ENCODE measurements around the gene MORF4L1. TPM values are rescaled to one million over a fixed set of nuclear protein-coding genes. Genes with fewer than 3 reads are reported as not detected.

Gene MORF4L1
- total and polyA plus RNA-seq, 10 of the 15 experiments (the other 5 are each of a cell fraction or from before 2014, with no cell fraction given) = 113 to 636 (median 229) TPM

- peaks cover 27% of the 10 kb centered on the region for H3K79me2 ChIP-seq (ENCODE audit: control insufficient read depth, insufficient read depth, low read length)
- H3K4me1 ChIP-seq (ENCODE audit: control insufficient read depth, insufficient read depth, low read length) = peaks cover 10% of the 10 kb centered on the region
- no peaks in the 10 kb centered on the region for H3K27me3 ChIP-seq (replicated peaks in 1 of 2; ENCODE audit: control insufficient read depth in 2 of 2, insufficient read depth in 2 of 2, low read length in 1 of 2)
- no peak overlapping the region for H2AFZ ChIP-seq (ENCODE audit: control insufficient read depth, low read depth, low read length)
- ATAC-seq (no peak), DNase-seq (ENCODE audit: low read depth, low spot score) (no peak), FAIRE-seq (no peak)
- in situ Hi-C loops (cut with MboI) = no loop called here
- BruUV-seq (replicated peaks) = no TSS peak
- CTCF ChIA-PET = interaction anchor here (1.1 to 3.7 kb wide), 2 partner anchors 21 to 296 kb away, joined by 4 to 21 read pairs; no protein-coding TSS in a partner anchor
- RAD21 ChIA-PET (ENCODE audit: unreplicated experiment) = interaction anchor here (0.6 kb wide), 1 partner anchor 18 kb away, joined by 4 read pairs; no protein-coding TSS in a partner anchor
- H3K9ac ChIP-seq (ENCODE audit: control insufficient read depth, insufficient read depth, low read length) = no peak overlapping the region
- POLR2A ChIA-PET = no interaction called here
- intact Hi-C loops (cut with micrococcal nuclease; ENCODE audit: unreplicated experiment) = no loop called here
- H4K20me1 ChIP-seq (ENCODE audit: control insufficient read depth, insufficient read depth) = 0 out of 2 replicates have a peak, but pooled peaks cover 2% of the 10 kb centered on the region
- 73% methylated on average over 4 of the region's 4 CpGs for WGBS (ENCODE audit: insufficient coverage, insufficient replicate concordance, low lambda C conversion rate, missing lambda C conversion rate)
- H3K4me3 ChIP-seq = no peak overlapping the region
- H3K9me3 ChIP-seq (replicated peaks; ENCODE audit: control insufficient read depth, insufficient read depth, low read length) = no peaks in the 10 kb centered on the region
- H3K4me2 ChIP-seq (ENCODE audit: control insufficient read depth, insufficient read depth) = no peak overlapping the region
- H3K36me3 ChIP-seq (ENCODE audit: control insufficient read depth in 2 of 2, insufficient read depth in 2 of 2, low read length in 1 of 2) = peaks cover 6 to 47% of the 10 kb centered on the region in 2 experiments
- no peak overlapping the region for H3K27ac ChIP-seq (ENCODE audit: control insufficient read depth, insufficient read depth)
- SMC1A ChIA-PET (ENCODE audit: uncharacterized antibody, unreplicated experiment) = interaction anchor here (2.2 kb wide), 1 partner anchor 9 kb away, joined by 10 read pairs; no protein-coding TSS in a partner anchor
- TF ChIP-seq RELB (IDR thresholded peaks at IDR 0.05; ENCODE audit: low read depth) (no peak), RB1 (IDR thresholded peaks at IDR 0.05; ENCODE audit: borderline replicate concordance) (no peak), SREBF1 (IDR thresholded peaks at IDR 0.05; ENCODE audit: low read length) (no peak), NBN (IDR thresholded peaks at IDR 0.05) (no peak), TCF3 (IDR thresholded peaks at IDR 0.05; ENCODE audit: borderline replicate concordance, insufficient read depth, low read depth, low read length) (no peak), BHLHE40 (IDR thresholded peaks at IDR 0.05; ENCODE audit: borderline replicate concordance in 1 of 2, low read depth in 2 of 2, low read length in 1 of 2) (no peak), SPI1 (IDR thresholded peaks at IDR 0.05; ENCODE audit: borderline replicate concordance, insufficient read depth, low read depth, low read length) (no peak), CUX1 (IDR thresholded peaks at IDR 0.05; ENCODE audit: insufficient replicate concordance, low read depth, low read length) (no peak)
- TF ChIP-seq, protein P1, sequence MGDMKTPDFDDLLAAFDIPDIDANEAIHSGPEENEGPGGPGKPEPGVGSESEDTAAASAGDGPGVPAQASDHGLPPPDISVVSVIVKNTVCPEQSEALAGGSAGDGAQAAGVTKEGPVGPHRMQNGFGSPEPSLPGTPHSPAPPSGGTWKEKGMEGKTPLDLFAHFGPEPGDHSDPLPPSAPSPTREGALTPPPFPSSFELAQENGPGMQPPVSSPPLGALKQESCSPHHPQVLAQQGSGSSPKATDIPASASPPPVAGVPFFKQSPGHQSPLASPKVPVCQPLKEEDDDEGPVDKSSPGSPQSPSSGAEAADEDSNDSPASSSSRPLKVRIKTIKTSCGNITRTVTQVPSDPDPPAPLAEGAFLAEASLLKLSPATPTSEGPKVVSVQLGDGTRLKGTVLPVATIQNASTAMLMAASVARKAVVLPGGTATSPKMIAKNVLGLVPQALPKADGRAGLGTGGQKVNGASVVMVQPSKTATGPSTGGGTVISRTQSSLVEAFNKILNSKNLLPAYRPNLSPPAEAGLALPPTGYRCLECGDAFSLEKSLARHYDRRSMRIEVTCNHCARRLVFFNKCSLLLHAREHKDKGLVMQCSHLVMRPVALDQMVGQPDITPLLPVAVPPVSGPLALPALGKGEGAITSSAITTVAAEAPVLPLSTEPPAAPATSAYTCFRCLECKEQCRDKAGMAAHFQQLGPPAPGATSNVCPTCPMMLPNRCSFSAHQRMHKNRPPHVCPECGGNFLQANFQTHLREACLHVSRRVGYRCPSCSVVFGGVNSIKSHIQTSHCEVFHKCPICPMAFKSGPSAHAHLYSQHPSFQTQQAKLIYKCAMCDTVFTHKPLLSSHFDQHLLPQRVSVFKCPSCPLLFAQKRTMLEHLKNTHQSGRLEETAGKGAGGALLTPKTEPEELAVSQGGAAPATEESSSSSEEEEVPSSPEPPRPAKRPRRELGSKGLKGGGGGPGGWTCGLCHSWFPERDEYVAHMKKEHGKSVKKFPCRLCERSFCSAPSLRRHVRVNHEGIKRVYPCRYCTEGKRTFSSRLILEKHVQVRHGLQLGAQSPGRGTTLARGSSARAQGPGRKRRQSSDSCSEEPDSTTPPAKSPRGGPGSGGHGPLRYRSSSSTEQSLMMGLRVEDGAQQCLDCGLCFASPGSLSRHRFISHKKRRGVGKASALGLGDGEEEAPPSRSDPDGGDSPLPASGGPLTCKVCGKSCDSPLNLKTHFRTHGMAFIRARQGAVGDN (IDR thresholded peaks at IDR 0.05) = no peak
- TF ChIP-seq, protein P2, sequence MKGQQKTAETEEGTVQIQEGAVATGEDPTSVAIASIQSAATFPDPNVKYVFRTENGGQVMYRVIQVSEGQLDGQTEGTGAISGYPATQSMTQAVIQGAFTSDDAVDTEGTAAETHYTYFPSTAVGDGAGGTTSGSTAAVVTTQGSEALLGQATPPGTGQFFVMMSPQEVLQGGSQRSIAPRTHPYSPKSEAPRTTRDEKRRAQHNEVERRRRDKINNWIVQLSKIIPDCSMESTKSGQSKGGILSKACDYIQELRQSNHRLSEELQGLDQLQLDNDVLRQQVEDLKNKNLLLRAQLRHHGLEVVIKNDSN (IDR thresholded peaks at IDR 0.05; ENCODE audit: borderline replicate concordance, extremely low read length, insufficient read depth, low read depth, low read length) = no peak
These were observed 16.3 kb downstream of the MORF4L1 start for GRCh38 chr15:78889000-78889399.

Data from GM12878 (cell line).